GM23248 (cell line): ENCODE results near the gene AIMP1. TPM values are rescaled to one million over a fixed set of nuclear protein-coding genes. Genes with fewer than 3 reads are reported as not detected.

ENCODE experiments used
- DNase-seq: peaks from one replicate; pipeline ENCODE4 v3.0.0-alpha.2; 2015
- H2AFZ ChIP-seq: fragments of 200-600 bp; sonication (generic); 2 replicates; pipeline ENCODE4 v1.6.1; 2016; ENCODE audit warnings: antibody characterized with exemption
- H3F3A ChIP-seq: fragments of 200-600 bp; sonication (generic); 2 replicates; pipeline ENCODE4 v1.6.1; 2016; ENCODE audit warnings: mild to moderate bottlenecking, antibody characterized with exemption, mixed run types; ENCODE audit not compliant: insufficient read depth
- H3K27ac ChIP-seq: fragments of 200-600 bp; sonication (generic); 2 replicates; pipeline ENCODE4 v1.5.1; 2016; ENCODE audit warnings: mild to moderate bottlenecking
- H3K27me3 ChIP-seq: fragments of 200-600 bp; sonication (generic); replicated peaks from 2 replicates; pipeline ENCODE4 v1.6.1; 2016; ENCODE audit warnings: mild to moderate bottlenecking; ENCODE audit not compliant: insufficient read depth
- H3K36me3 ChIP-seq: fragments of 200-600 bp; sonication (generic); 2 replicates; pipeline ENCODE4 v1.6.1; 2016; ENCODE audit warnings: low read depth, mild to moderate bottlenecking
- H3K4me1 ChIP-seq: fragments of 200-600 bp; sonication (generic); 2 replicates; pipeline ENCODE4 v1.6.1; 2016; ENCODE audit warnings: mild to moderate bottlenecking; ENCODE audit not compliant: insufficient read depth
- H3K4me2 ChIP-seq: fragments of 200-600 bp; sonication (generic); one replicate; pipeline ENCODE4 v1.6.1; 2016; ENCODE audit warnings: mild to moderate bottlenecking; ENCODE audit not compliant: unreplicated experiment
- H3K4me3 ChIP-seq: fragments of 200-600 bp; sonication (generic); 2 replicates; pipeline ENCODE4 v1.5.1; 2016; ENCODE audit warnings: mild to moderate bottlenecking
- H3K79me2 ChIP-seq: fragments of 200-600 bp; sonication (generic); 2 replicates; pipeline ENCODE4 v1.6.1; 2016; ENCODE audit warnings: mild to moderate bottlenecking; ENCODE audit not compliant: insufficient read depth
- H3K9ac ChIP-seq: fragments of 200-600 bp; sonication (generic); 2 replicates; pipeline ENCODE4 v1.6.1; 2016; ENCODE audit warnings: mild to moderate bottlenecking
- H3K9me2 ChIP-seq: fragments of 200-600 bp; sonication (generic); 2 replicates; pipeline ENCODE4 v1.6.1; 2016; ENCODE audit warnings: mixed run types, mild to moderate bottlenecking, moderate library complexity; ENCODE audit not compliant: insufficient read depth
- H3K9me3 ChIP-seq: fragments of 200-600 bp; sonication (generic); one replicate; pipeline ENCODE4 v1.6.1; 2017; ENCODE audit warnings: low read depth
- H4K20me1 ChIP-seq: fragments of 200-600 bp; sonication (generic); 2 replicates; pipeline ENCODE4 v1.6.0; 2016; ENCODE audit not compliant: insufficient read depth
- EZH2 ChIP-seq: fragments of 200-600 bp; sonication (generic); IDR thresholded peaks from 2 replicates; pipeline ENCODE4 v1.6.1; 2018; ENCODE audit warnings: antibody characterized with exemption, mild to moderate bottlenecking; ENCODE audit not compliant: insufficient read depth, poor library complexity, severe bottlenecking
- EZH2phosphoT487 ChIP-seq: fragments of 200-600 bp; sonication (generic); IDR thresholded peaks from 2 replicates; pipeline ENCODE4 v1.6.1; 2018; ENCODE audit warnings: antibody characterized with exemption, moderate library complexity, mild to moderate bottlenecking, low read depth; ENCODE audit not compliant: insufficient read depth
- WGBS, 2 experiments: methylation state at CpG; one replicate each; pipeline ENCODE4 v1.1.6; 2015 to 2017; ENCODE audit warnings: low lambda C conversion rate in 2 of 2, low coverage in 1 of 2; ENCODE audit errors: missing lambda C conversion rate in 2 of 2; 5-methylcytosine and 5-hydroxymethylcytosine counted together
- in situ Hi-C: fragments of 300-500 bp; cut with MboI; formaldehyde crosslinking; loops from 2 replicates; pipeline ENCODE4 v1.15.0; 2020
- polyA plus RNA-seq: library from polyadenylated mRNA; unstranded; fragments of >200 nt; fragmentation: Nextera tagmentation; extraction: Ambion mirVana; gene quantifications from 2 replicates; pipeline ENCODE4 v1.2.1, GENCODE V29; 2016
- total RNA-seq: library from RNA; depleted of rRNA; stranded (reverse); fragments of >200 nt; shearing (Covaris generic); gene quantifications from 2 replicates; pipeline ENCODE4 v1.2.3, GENCODE V29; 2014

The AIMP1 gene
- total and polyA plus RNA-seq, 2 experiments from 2014 or later, result 45.5 to 101 TPM

GRCh38 chr4:106371161-106371560, 54.8 kb downstream of the AIMP1 start:
- in situ Hi-C loops, result loop anchor here (10.0 kb wide), 2 partner anchors 434 to 534 kb away; no protein-coding TSS in a partner anchor
- Histone ChIP-seq H3K9me3 (no peaks in the 10 kb centered on the region), H3K9ac (no peak overlapping the region), H3F3A (peaks cover 5% of the 10 kb centered on the region), H4K20me1 (no peaks in the 10 kb centered on the region), H3K9me2 (no peaks in the 10 kb centered on the region), H3K4me3 (no peak overlapping the region), H2AFZ (no peak overlapping the region), H3K36me3 (no peaks in the 10 kb centered on the region), H3K79me2 (no peaks in the 10 kb centered on the region), H3K4me2 (no peak overlapping the region), H3K4me1 (peaks cover 28% of the 10 kb centered on the region), H3K27ac (no peak overlapping the region), H3K27me3 (no peaks in the 10 kb centered on the region)
- DNase-seq, result no peak
- TF ChIP-seq EZH2phosphoT487 (no peak), EZH2 (no peak)

DNA sequence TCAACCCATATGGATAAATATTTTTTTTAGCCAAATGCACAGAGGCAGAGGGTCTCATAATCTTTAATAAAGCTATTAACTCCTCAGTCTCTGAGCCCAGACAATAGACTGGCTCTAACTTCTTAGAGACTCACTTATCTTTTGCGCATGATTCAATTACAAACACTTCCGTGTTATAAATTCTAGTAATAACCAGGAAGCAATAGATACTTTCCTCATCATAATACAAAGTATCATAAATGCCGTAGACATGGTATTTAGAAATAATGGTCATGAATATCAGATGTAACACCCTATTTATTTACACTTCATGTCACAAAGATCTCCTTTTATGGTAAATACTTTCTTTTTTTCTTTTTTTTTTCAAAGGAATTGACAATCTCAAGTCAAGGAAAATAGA, 56.7 kb downstream of the AIMP1 start:
- H3K79me2 ChIP-seq, result no peaks in the 10 kb centered on the region
- no peak overlapping the region for H3K9ac ChIP-seq
- H2AFZ ChIP-seq, result no peak overlapping the region
- H3K4me3 ChIP-seq, result no peak overlapping the region
- no peaks in the 10 kb centered on the region for H3K9me3 ChIP-seq
- no peak overlapping the region for H3K27ac ChIP-seq
- no peaks in the 10 kb centered on the region for H3F3A ChIP-seq
- H3K4me1 ChIP-seq, result peaks cover 26% of the 10 kb centered on the region
- no peaks in the 10 kb centered on the region for H3K27me3 ChIP-seq
- H3K4me2 ChIP-seq, result no peak overlapping the region
- in situ Hi-C loops, result loop anchor here (10.0 kb wide), 2 partner anchors 432 to 532 kb away; no protein-coding TSS in a partner anchor
- TF ChIP-seq EZH2phosphoT487 (no peak), EZH2 (no peak)
- H4K20me1 ChIP-seq, result no peaks in the 10 kb centered on the region
- 96 to 97% methylated on average over 3 of the region's 3 CpGs for WGBS, 2 experiments
- H3K36me3 ChIP-seq, result no peaks in the 10 kb centered on the region
- no peaks in the 10 kb centered on the region for H3K9me2 ChIP-seq
- DNase-seq, result no peak

- no peak overlapping the region for H2AFZ ChIP-seq
- H3K27me3 ChIP-seq, result no peaks in the 10 kb centered on the region
- DNase-seq, result no peak
- no peaks in the 10 kb centered on the region for H3K79me2 ChIP-seq
- TF ChIP-seq EZH2phosphoT487 (no peak), EZH2 (no peak)
- in situ Hi-C loops, result no loop called here
- no peaks in the 10 kb centered on the region for H3K4me1 ChIP-seq
- no peak overlapping the region for H3K27ac ChIP-seq
- H3K9me2 ChIP-seq, result no peaks in the 10 kb centered on the region
- no peaks in the 10 kb centered on the region for H4K20me1 ChIP-seq
- H3K36me3 ChIP-seq, result no peaks in the 10 kb centered on the region
- H3K9me3 ChIP-seq, result no peaks in the 10 kb centered on the region
- no peak overlapping the region for H3K4me3 ChIP-seq
- H3K9ac ChIP-seq, result no peak overlapping the region
- no peak overlapping the region for H3K4me2 ChIP-seq
- H3F3A ChIP-seq, result no peaks in the 10 kb centered on the region
Measured at GRCh38 chr4:106380179-106380578, 63.8 kb downstream of the AIMP1 start.

- Histone ChIP-seq H3K79me2 (no peaks in the 10 kb centered on the region), H3K9ac (no peak overlapping the region), H3K4me3 (no peak overlapping the region), H2AFZ (no peak overlapping the region), H3F3A (no peaks in the 10 kb centered on the region), H3K27me3 (no peaks in the 10 kb centered on the region), H3K36me3 (no peaks in the 10 kb centered on the region), H4K20me1 (no peaks in the 10 kb centered on the region), H3K9me2 (no peaks in the 10 kb centered on the region), H3K27ac (no peak overlapping the region), H3K9me3 (no peaks in the 10 kb centered on the region), H3K4me1 (no peaks in the 10 kb centered on the region), H3K4me2 (no peak overlapping the region)
- in situ Hi-C loops, result no loop called here
- no peak for TF ChIP-seq EZH2
- TF ChIP-seq EZH2phosphoT487, result no peak
- DNase-seq, result no peak
- 67 to 78% methylated on average over 3 of the region's 3 CpGs for WGBS, 2 experiments
Measured at GRCh38 chr4:106384878-106385277, 68.5 kb downstream of the AIMP1 start.

DNA sequence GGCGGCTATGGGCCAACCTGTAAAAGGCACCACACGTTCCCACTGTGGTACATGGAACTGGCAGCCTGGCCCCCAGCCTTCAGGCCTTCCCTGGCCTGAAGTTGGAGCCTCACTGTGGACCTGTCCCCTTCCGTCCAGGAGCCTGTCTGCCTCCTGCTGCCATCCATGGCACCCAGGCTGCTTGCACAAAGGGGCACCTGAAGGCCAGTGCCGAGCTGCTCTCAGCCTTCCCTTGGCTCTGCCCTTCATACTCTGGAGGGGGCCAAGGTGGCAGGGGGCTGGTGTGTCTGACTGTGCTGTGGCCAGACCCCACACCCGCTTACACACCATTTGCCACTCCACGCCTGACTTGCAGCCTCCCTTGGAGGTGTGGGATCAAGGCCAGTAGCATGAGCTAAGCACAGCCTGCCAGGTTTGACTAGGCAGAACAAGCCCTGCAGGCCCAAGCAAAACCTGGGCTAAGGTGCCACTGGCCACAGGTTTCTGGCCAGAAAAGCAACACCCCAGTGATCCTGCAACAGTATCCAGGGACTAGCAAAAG, 69.6 kb downstream of the AIMP1 start:
- Histone ChIP-seq H3K4me1 (no peaks in the 10 kb centered on the region), H3K9ac (no peak overlapping the region), H3K4me2 (no peak overlapping the region), H4K20me1 (no peaks in the 10 kb centered on the region), H3K9me2 (no peaks in the 10 kb centered on the region), H3K27ac (no peak overlapping the region), H3K79me2 (no peaks in the 10 kb centered on the region), H3K4me3 (no peak overlapping the region), H2AFZ (no peak overlapping the region), H3K36me3 (no peaks in the 10 kb centered on the region), H3K9me3 (no peaks in the 10 kb centered on the region), H3K27me3 (no peaks in the 10 kb centered on the region), H3F3A (no peaks in the 10 kb centered on the region)
- 71 to 78% methylated on average over 6 of the region's 6 CpGs for WGBS, 2 experiments
- in situ Hi-C loops, result no loop called here
- no peak for DNase-seq
- TF ChIP-seq EZH2 (no peak), EZH2phosphoT487 (no peak)
